Keratinocyte (primary cell): ENCODE results near the gene VSIG2.

Experiments used
- CTCF ChIP-seq, 3 experiments: IDR thresholded peaks in 1 of 3; conservative IDR thresholded peaks in 1 of 3; optimal IDR thresholded peaks in 1 of 3; 2 replicates in 2 of 3; 3 replicates in 1 of 3; pipeline versions ENCODE3 to v1.5.1; 2011; ENCODE audit warnings: low read length in 3 of 3, mild to moderate bottlenecking in 3 of 3, moderate library complexity in 2 of 3, control low read depth in 1 of 3, inconsistent platforms in 1 of 3; ENCODE audit not compliant: insufficient read depth in 2 of 3; ENCODE audit errors: extremely low read depth in 1 of 3
- EZH2 ChIP-seq: IDR thresholded peaks from one replicate; pipeline ENCODE4 v1.6.1; 2012; ENCODE audit warnings: inconsistent platforms, mild to moderate bottlenecking, low read length, moderate library complexity

- no peak for TF ChIP-seq CTCF (optimal IDR thresholded peaks at IDR 0.05 in 1 of 3, IDR thresholded peaks at IDR 0.05 in 1 of 3, conservative IDR thresholded peaks at IDR 0.05 in 1 of 3; ENCODE audit: extremely low read depth in 1 of 3, insufficient read depth in 2 of 3, low read length in 3 of 3)
- no peak for TF ChIP-seq EZH2
These were observed 532 bp upstream of the VSIG2 start for GRCh38 chr11:124752471-124753102.
